ENCODE measurements around the gene BCL7C.

GRCh38 chr16:30904114-30904780 lies 10.4 kb upstream of the BCL7C start:
- TF ChIP-seq ZFP3 (CRISPR knock-in tag; IDR thresholded peaks at IDR 0.05) (no peak), ZFP30 (CRISPR knock-in tag; IDR thresholded peaks at IDR 0.05) (no peak), ISL1 (CRISPR knock-in tag; IDR thresholded peaks at IDR 0.05) (no peak), PATZ1 (CRISPR knock-in tag; IDR thresholded peaks at IDR 0.05; ENCODE audit: borderline replicate concordance) (no peak), RARB (CRISPR knock-in tag; IDR thresholded peaks at IDR 0.05) (no peak), OSR1 (CRISPR knock-in tag; IDR thresholded peaks at IDR 0.05) (no peak), TCF4 (CRISPR knock-in tag; IDR thresholded peaks at IDR 0.05; ENCODE audit: borderline replicate concordance) (no peak), ZC3H10 (CRISPR knock-in tag; IDR thresholded peaks at IDR 0.05) (no peak), CREB5 (CRISPR knock-in tag; IDR thresholded peaks at IDR 0.05; ENCODE audit: low read depth) (no peak), ESRRG (CRISPR knock-in tag; IDR thresholded peaks at IDR 0.05) (no peak), PPARA (CRISPR knock-in tag; IDR thresholded peaks at IDR 0.05; ENCODE audit: borderline replicate concordance) (no peak), ZNF8 (CRISPR knock-in tag; IDR thresholded peaks at IDR 0.05) (no peak), GLIS3 (CRISPR knock-in tag; IDR thresholded peaks at IDR 0.05) (no peak), ZNF565 (CRISPR knock-in tag; conservative IDR thresholded peaks at IDR 0.05; ENCODE audit: low read depth) (no peak)
